Measurements from ENCODE around the gene EEF1AKMT3.

The EEF1AKMT3 gene

DNA sequence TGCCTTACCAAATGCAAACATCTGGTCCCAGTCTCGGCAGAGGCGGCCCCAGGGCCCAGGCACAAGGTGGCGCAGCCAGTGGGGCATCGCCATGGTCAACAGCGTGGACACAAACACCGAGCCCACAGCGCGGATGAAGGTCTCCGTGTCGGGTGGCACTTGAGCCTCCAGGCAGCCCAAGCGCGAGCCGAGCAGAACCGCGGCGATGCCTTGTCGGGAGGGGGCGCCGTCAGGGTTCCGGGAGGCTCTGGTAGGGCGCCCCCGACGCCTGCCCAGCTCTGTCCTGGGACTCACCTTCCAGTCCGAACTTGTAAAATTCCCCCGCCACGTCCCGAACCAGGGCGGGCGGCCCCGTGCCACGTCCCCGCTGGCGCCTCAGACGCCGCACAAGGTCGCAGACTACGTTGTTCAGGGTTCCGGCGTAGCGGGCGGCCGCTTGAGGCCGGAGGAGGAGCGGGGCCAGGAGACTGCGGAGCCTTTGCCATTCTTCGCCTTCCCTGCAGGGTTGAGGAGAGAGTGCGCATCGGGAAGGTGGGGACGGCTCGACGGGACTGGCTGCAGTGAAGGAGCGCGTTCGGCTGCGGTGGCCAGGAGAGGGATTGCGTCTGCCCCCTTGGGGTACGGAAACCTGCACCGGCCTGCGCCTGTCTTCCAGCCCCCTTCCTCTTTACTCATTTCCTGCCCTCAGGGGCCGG, 7.3 kb upstream of the EEF1AKMT3 start:
- in situ Hi-C loops (cut with HindIII; ENCODE audit: low pct_ligation_motif_present, low sequenced_read_pairs), result no loop called here
- H3K27ac ChIP-seq, result no peak overlapping the region
- no peak for DNase-seq
- H3K27me3 ChIP-seq (replicated peaks), result peaks cover 27% of the 10 kb centered on the region
- H3K4me3 ChIP-seq (ENCODE audit: low read depth, low read length), result peak overlapping the region; percentile 39
- TF ChIP-seq, protein P1, sequence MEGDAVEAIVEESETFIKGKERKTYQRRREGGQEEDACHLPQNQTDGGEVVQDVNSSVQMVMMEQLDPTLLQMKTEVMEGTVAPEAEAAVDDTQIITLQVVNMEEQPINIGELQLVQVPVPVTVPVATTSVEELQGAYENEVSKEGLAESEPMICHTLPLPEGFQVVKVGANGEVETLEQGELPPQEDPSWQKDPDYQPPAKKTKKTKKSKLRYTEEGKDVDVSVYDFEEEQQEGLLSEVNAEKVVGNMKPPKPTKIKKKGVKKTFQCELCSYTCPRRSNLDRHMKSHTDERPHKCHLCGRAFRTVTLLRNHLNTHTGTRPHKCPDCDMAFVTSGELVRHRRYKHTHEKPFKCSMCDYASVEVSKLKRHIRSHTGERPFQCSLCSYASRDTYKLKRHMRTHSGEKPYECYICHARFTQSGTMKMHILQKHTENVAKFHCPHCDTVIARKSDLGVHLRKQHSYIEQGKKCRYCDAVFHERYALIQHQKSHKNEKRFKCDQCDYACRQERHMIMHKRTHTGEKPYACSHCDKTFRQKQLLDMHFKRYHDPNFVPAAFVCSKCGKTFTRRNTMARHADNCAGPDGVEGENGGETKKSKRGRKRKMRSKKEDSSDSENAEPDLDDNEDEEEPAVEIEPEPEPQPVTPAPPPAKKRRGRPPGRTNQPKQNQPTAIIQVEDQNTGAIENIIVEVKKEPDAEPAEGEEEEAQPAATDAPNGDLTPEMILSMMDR (IDR thresholded peaks at IDR 0.05; ENCODE audit: low read depth, low read length, missing control alignments), result peak; percentile 62
- H3K36me3 ChIP-seq (replicated peaks), result peaks cover 6% of the 10 kb centered on the region

DNA sequence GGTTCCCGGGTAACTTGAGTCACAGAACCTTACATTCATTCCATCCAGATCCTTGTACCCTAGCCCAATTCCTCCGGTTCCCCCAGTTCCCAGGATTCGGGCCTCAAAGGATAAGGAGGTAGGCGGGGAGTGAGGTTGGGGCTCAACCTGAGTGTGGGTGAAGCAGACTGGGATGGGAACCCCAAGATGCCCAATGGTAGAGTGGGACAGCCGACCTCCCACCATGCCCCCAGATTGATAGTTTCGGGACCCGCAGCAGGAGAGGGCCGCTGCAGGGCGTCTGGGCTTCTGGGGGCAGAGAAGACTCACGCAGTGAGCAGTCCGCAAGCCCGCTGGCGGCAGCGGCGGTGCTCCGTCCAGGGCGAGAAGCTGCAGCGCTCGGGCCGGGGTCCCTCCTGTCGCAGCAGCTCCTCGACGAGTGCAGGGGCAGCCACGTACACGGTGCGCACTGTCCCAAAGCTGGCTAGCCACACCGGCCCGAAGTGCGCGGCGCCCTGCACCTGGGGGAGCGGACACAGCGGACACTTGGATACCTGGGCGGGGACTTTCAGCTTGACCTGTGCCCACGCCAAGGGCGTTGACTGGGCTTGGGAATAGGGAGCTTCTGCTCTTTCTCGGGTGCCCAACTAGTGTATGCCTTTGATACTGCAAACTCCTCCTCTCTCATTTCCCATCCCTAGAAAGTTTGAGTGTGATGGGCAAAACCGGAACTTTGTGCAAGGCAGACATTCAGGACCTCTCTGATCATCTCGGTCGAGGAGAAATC, 6.5 kb upstream of the EEF1AKMT3 start:
- H3K27ac ChIP-seq, result no peak overlapping the region
- DNase-seq, result no peak
- in situ Hi-C loops (cut with HindIII; ENCODE audit: low pct_ligation_motif_present, low sequenced_read_pairs), result no loop called here
- TF ChIP-seq, protein P1 (IDR thresholded peaks at IDR 0.05; ENCODE audit: low read depth, low read length, missing control alignments), result no peak
- H3K27me3 ChIP-seq (replicated peaks), result peaks cover 27% of the 10 kb centered on the region
- peak overlapping the region; percentile 31 for H3K4me3 ChIP-seq (ENCODE audit: low read depth, low read length)
- H3K36me3 ChIP-seq (replicated peaks), result peaks cover 10% of the 10 kb centered on the region

- TF ChIP-seq, protein P1 (IDR thresholded peaks at IDR 0.05; ENCODE audit: low read depth, low read length, missing control alignments), result no peak
- in situ Hi-C loops (cut with HindIII; ENCODE audit: low pct_ligation_motif_present, low sequenced_read_pairs), result no loop called here
- Histone ChIP-seq H3K4me3 (ENCODE audit: low read depth, low read length) (peak within 1 kb of the TSS; percentile 31), H3K27ac (no peak within 1 kb of the TSS), H3K27me3 (replicated peaks) (peaks cover 27% of the 10 kb centered on the region), H3K36me3 (replicated peaks) (peaks cover 10% of the 10 kb centered on the region)
- DNase-seq, result no peak
Measured at GRCh38 chr12:57766464-57767304, 5.7 kb upstream of the EEF1AKMT3 start, which contains the start of gene CYP27B1. Gene CYP27B1, minus strand, starts transcription at chr12:57767078. Its CDS starts 37 bp downstream, at chr12:57767041.

- Histone ChIP-seq H3K36me3 (replicated peaks) (peaks cover 10% of the 10 kb centered on the region), H3K4me3 (ENCODE audit: low read depth, low read length) (no peak overlapping the region), H3K27ac (no peak overlapping the region), H3K27me3 (replicated peaks) (peaks cover 27% of the 10 kb centered on the region)
- in situ Hi-C loops (cut with HindIII; ENCODE audit: low pct_ligation_motif_present, low sequenced_read_pairs), result no loop called here
- TF ChIP-seq, protein P1 (IDR thresholded peaks at IDR 0.05; ENCODE audit: low read depth, low read length, missing control alignments), result no peak
- no peak for DNase-seq
Measured at GRCh38 chr12:57767305-57767698, 5.1 kb upstream of the EEF1AKMT3 start.

DNA sequence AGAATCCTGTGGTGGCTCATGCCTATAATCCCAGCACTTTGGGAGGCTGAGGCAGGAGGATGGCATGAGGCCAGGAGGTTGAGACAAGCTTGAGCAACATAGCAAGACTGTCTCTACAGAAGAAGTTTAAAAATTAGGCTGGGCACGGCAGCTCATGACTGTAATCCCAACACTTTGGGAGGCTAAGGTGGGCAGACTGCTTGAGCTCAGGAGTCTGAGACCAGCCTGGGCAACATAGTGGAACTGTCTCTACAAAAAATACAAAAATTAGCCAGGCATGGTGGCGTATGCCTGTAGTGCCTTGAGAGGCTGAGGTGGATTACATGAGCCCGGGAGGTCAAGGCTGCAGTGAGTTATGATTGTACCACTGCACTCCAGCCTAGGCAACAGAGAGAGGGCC, 4.5 kb upstream of the EEF1AKMT3 start:
- H3K27me3 ChIP-seq (replicated peaks), result peaks cover 27% of the 10 kb centered on the region
- in situ Hi-C loops (cut with HindIII; ENCODE audit: low pct_ligation_motif_present, low sequenced_read_pairs), result no loop called here
- no peak for DNase-seq
- no peak overlapping the region for H3K4me3 ChIP-seq (ENCODE audit: low read depth, low read length)
- H3K36me3 ChIP-seq (replicated peaks), result peaks cover 10% of the 10 kb centered on the region
- H3K27ac ChIP-seq, result no peak overlapping the region
- TF ChIP-seq, protein P1 (IDR thresholded peaks at IDR 0.05; ENCODE audit: low read depth, low read length, missing control alignments), result no peak

Measured in brain microvascular endothelial cell (primary cell).